GM23248 (cell line): ENCODE results near the gene FGF14. TPM values are rescaled to one million over a fixed set of nuclear protein-coding genes. Genes with fewer than 3 reads are reported as not detected.

ENCODE experiments used
- DNase-seq: peaks from one replicate; pipeline ENCODE4 v3.0.0-alpha.2; 2015
- H2AFZ ChIP-seq: fragments of 200-600 bp; sonication (generic); 2 replicates; pipeline ENCODE4 v1.6.1; 2016; ENCODE audit warnings: antibody characterized with exemption
- H3F3A ChIP-seq: fragments of 200-600 bp; sonication (generic); 2 replicates; pipeline ENCODE4 v1.6.1; 2016; ENCODE audit warnings: mild to moderate bottlenecking, antibody characterized with exemption, mixed run types; ENCODE audit not compliant: insufficient read depth
- H3K27ac ChIP-seq: fragments of 200-600 bp; sonication (generic); 2 replicates; pipeline ENCODE4 v1.5.1; 2016; ENCODE audit warnings: mild to moderate bottlenecking
- H3K27me3 ChIP-seq: fragments of 200-600 bp; sonication (generic); replicated peaks from 2 replicates; pipeline ENCODE4 v1.6.1; 2016; ENCODE audit warnings: mild to moderate bottlenecking; ENCODE audit not compliant: insufficient read depth
- H3K36me3 ChIP-seq: fragments of 200-600 bp; sonication (generic); 2 replicates; pipeline ENCODE4 v1.6.1; 2016; ENCODE audit warnings: low read depth, mild to moderate bottlenecking
- H3K4me1 ChIP-seq: fragments of 200-600 bp; sonication (generic); 2 replicates; pipeline ENCODE4 v1.6.1; 2016; ENCODE audit warnings: mild to moderate bottlenecking; ENCODE audit not compliant: insufficient read depth
- H3K4me2 ChIP-seq: fragments of 200-600 bp; sonication (generic); one replicate; pipeline ENCODE4 v1.6.1; 2016; ENCODE audit warnings: mild to moderate bottlenecking; ENCODE audit not compliant: unreplicated experiment
- H3K4me3 ChIP-seq: fragments of 200-600 bp; sonication (generic); 2 replicates; pipeline ENCODE4 v1.5.1; 2016; ENCODE audit warnings: mild to moderate bottlenecking
- H3K79me2 ChIP-seq: fragments of 200-600 bp; sonication (generic); 2 replicates; pipeline ENCODE4 v1.6.1; 2016; ENCODE audit warnings: mild to moderate bottlenecking; ENCODE audit not compliant: insufficient read depth
- H3K9ac ChIP-seq: fragments of 200-600 bp; sonication (generic); 2 replicates; pipeline ENCODE4 v1.6.1; 2016; ENCODE audit warnings: mild to moderate bottlenecking
- H3K9me2 ChIP-seq: fragments of 200-600 bp; sonication (generic); 2 replicates; pipeline ENCODE4 v1.6.1; 2016; ENCODE audit warnings: mixed run types, mild to moderate bottlenecking, moderate library complexity; ENCODE audit not compliant: insufficient read depth
- H3K9me3 ChIP-seq: fragments of 200-600 bp; sonication (generic); one replicate; pipeline ENCODE4 v1.6.1; 2017; ENCODE audit warnings: low read depth
- H4K20me1 ChIP-seq: fragments of 200-600 bp; sonication (generic); 2 replicates; pipeline ENCODE4 v1.6.0; 2016; ENCODE audit not compliant: insufficient read depth
- EZH2 ChIP-seq: fragments of 200-600 bp; sonication (generic); IDR thresholded peaks from 2 replicates; pipeline ENCODE4 v1.6.1; 2018; ENCODE audit warnings: antibody characterized with exemption, mild to moderate bottlenecking; ENCODE audit not compliant: insufficient read depth, poor library complexity, severe bottlenecking
- EZH2phosphoT487 ChIP-seq: fragments of 200-600 bp; sonication (generic); IDR thresholded peaks from 2 replicates; pipeline ENCODE4 v1.6.1; 2018; ENCODE audit warnings: antibody characterized with exemption, moderate library complexity, mild to moderate bottlenecking, low read depth; ENCODE audit not compliant: insufficient read depth
- WGBS, 2 experiments: methylation state at CpG; one replicate each; pipeline ENCODE4 v1.1.6; 2015 to 2017; ENCODE audit warnings: low lambda C conversion rate in 2 of 2, low coverage in 1 of 2; ENCODE audit errors: missing lambda C conversion rate in 2 of 2; 5-methylcytosine and 5-hydroxymethylcytosine counted together
- in situ Hi-C: fragments of 300-500 bp; cut with MboI; formaldehyde crosslinking; loops from 2 replicates; pipeline ENCODE4 v1.15.0; 2020
- polyA plus RNA-seq: library from polyadenylated mRNA; unstranded; fragments of >200 nt; fragmentation: Nextera tagmentation; extraction: Ambion mirVana; gene quantifications from 2 replicates; pipeline ENCODE4 v1.2.1, GENCODE V29; 2016
- total RNA-seq: library from RNA; depleted of rRNA; stranded (reverse); fragments of >200 nt; shearing (Covaris generic); gene quantifications from 2 replicates; pipeline ENCODE4 v1.2.3, GENCODE V29; 2014

Gene FGF14
- total and polyA plus RNA-seq, 2 experiments from 2014 or later: 1.9 TPM; not detected in 1

DNA sequence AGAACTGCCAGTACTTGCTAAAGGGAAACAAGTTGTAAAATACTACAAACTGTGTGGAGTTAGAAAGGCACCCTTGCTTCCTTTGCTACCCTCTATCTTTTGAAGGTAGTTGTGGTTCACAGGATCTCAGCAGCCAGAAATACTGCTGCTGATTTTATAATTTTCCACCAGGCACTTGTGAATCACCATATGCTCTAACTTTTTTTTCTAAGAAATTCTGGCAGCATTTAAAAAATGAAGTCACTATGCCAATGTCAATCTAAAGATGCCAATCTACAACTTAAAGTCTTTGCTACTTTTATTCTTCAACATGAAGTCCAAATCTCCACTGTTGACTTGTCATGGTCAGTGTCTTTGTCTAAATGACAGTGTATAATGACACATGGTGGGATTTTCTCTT, 621.6 kb downstream of the FGF14 start:
- Histone ChIP-seq H3K27ac (no peak overlapping the region), H3K9me2 (no peaks in the 10 kb centered on the region), H3K9me3 (no peaks in the 10 kb centered on the region), H3K4me1 (no peaks in the 10 kb centered on the region), H4K20me1 (no peaks in the 10 kb centered on the region), H3K36me3 (no peaks in the 10 kb centered on the region), H3K27me3 (peaks cover 6% of the 10 kb centered on the region; the same call in 1 of the 2 replicates), H3F3A (no peaks in the 10 kb centered on the region), H3K9ac (no peak overlapping the region), H3K79me2 (no peaks in the 10 kb centered on the region), H3K4me2 (no peak overlapping the region), H3K4me3 (no peak overlapping the region), H2AFZ (no peak overlapping the region)
- DNase-seq: no peak
- in situ Hi-C loops: no loop called here
- no peak for TF ChIP-seq EZH2phosphoT487
- no peak for TF ChIP-seq EZH2

DNA sequence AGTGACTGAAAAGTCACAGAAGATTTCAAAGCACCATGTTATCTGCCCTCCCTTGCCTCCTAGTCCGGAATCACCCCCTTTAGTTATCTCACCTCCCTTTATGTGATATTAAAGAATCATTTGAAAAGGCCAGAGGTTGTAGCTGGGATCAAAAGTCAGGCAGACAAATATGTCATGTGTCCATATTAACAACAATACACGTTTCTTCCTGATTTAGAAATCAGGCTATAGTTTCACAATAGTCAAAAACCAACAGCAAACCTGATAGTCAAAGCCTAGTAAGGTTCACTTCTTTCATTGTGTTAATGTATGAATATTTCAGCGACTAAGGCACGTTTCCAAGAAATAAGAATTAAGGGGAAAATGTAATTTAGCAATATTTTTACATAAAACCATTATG, 622.7 kb downstream of the FGF14 start:
- no peaks in the 10 kb centered on the region for H4K20me1 ChIP-seq
- no peaks in the 10 kb centered on the region for H3K9me2 ChIP-seq
- no peak overlapping the region for H3K4me2 ChIP-seq
- H3K4me1 ChIP-seq: no peaks in the 10 kb centered on the region
- in situ Hi-C loops: no loop called here
- no peaks in the 10 kb centered on the region for H3K9me3 ChIP-seq
- H3K27me3 ChIP-seq: peaks cover 6% of the 10 kb centered on the region; the same call in 1 of the 2 replicates
- no peaks in the 10 kb centered on the region for H3F3A ChIP-seq
- H3K36me3 ChIP-seq: no peaks in the 10 kb centered on the region
- DNase-seq: no peak
- no peak overlapping the region for H3K4me3 ChIP-seq
- no peaks in the 10 kb centered on the region for H3K79me2 ChIP-seq
- no peak overlapping the region for H3K9ac ChIP-seq
- H2AFZ ChIP-seq: no peak overlapping the region
- 49 to 58% methylated on average over 4 of the region's 4 CpGs for WGBS, 2 experiments
- TF ChIP-seq EZH2phosphoT487: no peak
- no peak for TF ChIP-seq EZH2
- H3K27ac ChIP-seq: no peak overlapping the region

DNA sequence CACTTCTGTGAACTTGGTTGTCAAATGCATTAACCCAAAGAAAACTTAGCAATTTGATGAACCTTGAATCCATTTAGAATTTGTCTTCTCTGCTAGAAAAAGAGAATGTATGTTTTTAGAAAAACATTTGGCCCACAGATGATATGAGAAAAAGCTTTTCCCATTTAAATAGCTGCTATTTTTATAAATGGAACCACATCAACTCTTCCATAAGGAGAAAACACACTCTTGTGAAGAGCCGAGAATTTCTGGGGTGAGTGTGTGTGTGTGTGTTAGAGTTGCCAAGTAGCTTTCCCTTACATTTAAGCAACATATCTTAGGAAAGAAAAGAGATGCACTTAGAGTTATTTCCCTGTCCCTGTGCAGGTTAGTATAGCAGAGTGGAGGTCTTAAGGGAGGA, 626.6 kb downstream of the FGF14 start:
- Histone ChIP-seq H3K4me3 (no peak overlapping the region), H3K27me3 (peaks cover 6% of the 10 kb centered on the region; the same call in 1 of the 2 replicates), H3K9me3 (no peaks in the 10 kb centered on the region), H2AFZ (no peak overlapping the region), H3K27ac (no peak overlapping the region), H3K79me2 (no peaks in the 10 kb centered on the region), H3K9me2 (no peaks in the 10 kb centered on the region), H3K9ac (no peak overlapping the region), H3F3A (no peaks in the 10 kb centered on the region), H3K4me1 (0 out of 2 replicates have a peak, but pooled peaks cover 5% of the 10 kb centered on the region), H4K20me1 (no peaks in the 10 kb centered on the region), H3K36me3 (no peaks in the 10 kb centered on the region), H3K4me2 (no peak overlapping the region)
- in situ Hi-C loops: no loop called here
- TF ChIP-seq EZH2phosphoT487 (no peak), EZH2 (no peak)
- DNase-seq: no peak
- 38 to 51% methylated on average over 1 of the region's 1 CpG for WGBS, 2 experiments

DNA sequence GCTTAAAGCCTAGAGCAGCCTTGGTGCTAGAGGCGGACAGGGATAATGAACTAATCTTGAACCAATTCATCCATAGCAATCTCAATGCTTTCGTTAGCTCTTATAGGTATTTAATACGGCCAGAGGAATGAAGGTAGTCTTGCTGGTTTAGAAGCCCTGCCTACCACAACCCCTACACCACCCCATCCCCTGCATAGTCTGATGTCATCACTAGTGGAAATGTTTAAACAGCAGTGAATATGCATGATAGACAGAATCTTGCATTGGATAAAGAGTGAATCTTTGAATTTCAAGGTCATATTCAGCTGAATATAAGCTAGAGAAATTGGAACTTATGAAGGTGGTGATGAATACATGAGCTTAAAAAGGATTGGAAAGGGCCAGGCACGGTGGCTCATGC, 627.5 kb downstream of the FGF14 start:
- H3F3A ChIP-seq: no peaks in the 10 kb centered on the region
- H3K9me2 ChIP-seq: no peaks in the 10 kb centered on the region
- TF ChIP-seq EZH2: no peak
- no peak for TF ChIP-seq EZH2phosphoT487
- in situ Hi-C loops: no loop called here
- H3K9me3 ChIP-seq: no peaks in the 10 kb centered on the region
- no peak overlapping the region for H3K9ac ChIP-seq
- H3K4me3 ChIP-seq: no peak overlapping the region
- WGBS, 2 experiments: 77 to 80% methylated on average over 4 of the region's 4 CpGs
- H3K27me3 ChIP-seq: peaks cover 6% of the 10 kb centered on the region; the same call in 1 of the 2 replicates
- H3K27ac ChIP-seq: no peak overlapping the region
- no peaks in the 10 kb centered on the region for H3K79me2 ChIP-seq
- no peak overlapping the region for H3K4me2 ChIP-seq
- DNase-seq: no peak
- H4K20me1 ChIP-seq: no peaks in the 10 kb centered on the region
- no peak overlapping the region for H2AFZ ChIP-seq
- no peaks in the 10 kb centered on the region for H3K36me3 ChIP-seq
- 0 out of 2 replicates have a peak, but pooled peaks cover 5% of the 10 kb centered on the region for H3K4me1 ChIP-seq

DNA sequence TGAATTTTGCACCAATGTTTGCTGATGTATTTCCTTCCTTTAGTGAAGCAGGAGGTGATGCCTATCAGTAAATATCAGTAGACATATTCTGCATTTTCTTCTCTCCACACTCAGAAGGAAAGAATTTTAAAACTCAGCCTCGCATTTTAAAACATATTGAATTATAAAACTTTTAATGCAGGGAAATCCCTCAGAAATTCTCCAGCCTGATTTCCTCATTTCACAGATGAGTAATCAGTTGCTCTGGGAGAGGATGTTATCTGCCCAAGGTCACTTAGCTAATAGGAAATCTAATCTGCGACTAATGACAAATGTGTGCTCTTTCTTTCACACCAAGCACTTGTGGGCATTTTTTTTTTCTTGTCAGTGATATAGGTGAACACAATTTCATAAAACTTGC, 628.8 kb downstream of the FGF14 start:
- in situ Hi-C loops: no loop called here
- Histone ChIP-seq H3K36me3 (no peaks in the 10 kb centered on the region), H2AFZ (no peak overlapping the region), H4K20me1 (no peaks in the 10 kb centered on the region), H3F3A (no peaks in the 10 kb centered on the region), H3K4me1 (0 out of 2 replicates have a peak, but pooled peaks cover 5% of the 10 kb centered on the region), H3K4me3 (no peak overlapping the region), H3K9me2 (no peaks in the 10 kb centered on the region), H3K9me3 (no peaks in the 10 kb centered on the region), H3K27ac (no peak overlapping the region), H3K27me3 (peaks cover 6% of the 10 kb centered on the region; the same call in 1 of the 2 replicates), H3K9ac (no peak overlapping the region), H3K79me2 (no peaks in the 10 kb centered on the region), H3K4me2 (no peak overlapping the region)
- 46 to 69% methylated on average over 2 of the region's 2 CpGs for WGBS, 2 experiments
- TF ChIP-seq EZH2 (no peak), EZH2phosphoT487 (no peak)
- DNase-seq: peak; percentile 33
